AML-193 (cell line): ENCODE results near the gene CDKN3.
"Not testable (repeated sequence)": the region's sequence is repeated elsewhere in the genome, so short reads cannot be mapped to it uniquely, and the experiment has no call there.

Experiments used
- DNase-seq, 2 experiments: peaks; one replicate each; lab custom pipeline; 2025; lab: John Stamatoyannopoulos, UW

Gene CDKN3

DNA sequence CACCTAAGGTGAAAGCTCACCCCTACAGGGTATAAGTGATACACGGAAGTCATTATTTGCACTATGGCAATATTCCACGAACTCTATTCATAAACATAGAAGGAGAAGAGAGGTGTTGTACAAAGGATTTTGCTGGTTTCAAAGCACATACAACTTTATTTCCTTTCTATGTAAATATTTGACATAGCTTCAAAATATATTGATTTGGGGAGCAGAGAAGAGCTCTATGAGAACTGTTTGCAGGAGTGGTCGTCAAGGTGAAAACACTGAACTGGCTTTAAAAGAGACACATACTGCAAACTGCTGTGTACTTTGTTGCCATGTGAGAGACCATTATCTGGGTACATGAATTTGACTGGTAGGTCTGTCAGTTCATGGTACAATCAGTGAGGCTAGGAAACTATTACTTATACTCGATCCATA is 27.7 kb downstream of the CDKN3 start:
- DNase-seq: no peak

DNA sequence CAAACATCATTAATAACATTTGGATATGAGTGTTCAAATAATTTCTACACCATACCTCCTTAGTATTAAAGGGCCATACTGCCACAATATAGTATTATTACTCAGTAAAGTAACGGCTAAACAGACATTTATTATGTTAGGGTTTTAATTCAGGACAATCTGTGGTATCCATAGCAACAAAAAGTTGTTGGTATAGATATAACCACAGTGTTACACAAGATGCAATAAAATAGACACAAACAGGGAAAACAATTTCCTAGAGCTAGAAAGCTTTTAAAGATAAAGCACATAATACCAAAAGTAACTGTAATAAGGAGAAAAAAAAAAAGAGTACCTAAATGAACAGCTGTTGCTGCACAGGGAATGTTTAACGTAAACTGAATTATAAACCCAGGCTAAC is 28.3 kb downstream of the CDKN3 start:
- no peak for DNase-seq

DNA sequence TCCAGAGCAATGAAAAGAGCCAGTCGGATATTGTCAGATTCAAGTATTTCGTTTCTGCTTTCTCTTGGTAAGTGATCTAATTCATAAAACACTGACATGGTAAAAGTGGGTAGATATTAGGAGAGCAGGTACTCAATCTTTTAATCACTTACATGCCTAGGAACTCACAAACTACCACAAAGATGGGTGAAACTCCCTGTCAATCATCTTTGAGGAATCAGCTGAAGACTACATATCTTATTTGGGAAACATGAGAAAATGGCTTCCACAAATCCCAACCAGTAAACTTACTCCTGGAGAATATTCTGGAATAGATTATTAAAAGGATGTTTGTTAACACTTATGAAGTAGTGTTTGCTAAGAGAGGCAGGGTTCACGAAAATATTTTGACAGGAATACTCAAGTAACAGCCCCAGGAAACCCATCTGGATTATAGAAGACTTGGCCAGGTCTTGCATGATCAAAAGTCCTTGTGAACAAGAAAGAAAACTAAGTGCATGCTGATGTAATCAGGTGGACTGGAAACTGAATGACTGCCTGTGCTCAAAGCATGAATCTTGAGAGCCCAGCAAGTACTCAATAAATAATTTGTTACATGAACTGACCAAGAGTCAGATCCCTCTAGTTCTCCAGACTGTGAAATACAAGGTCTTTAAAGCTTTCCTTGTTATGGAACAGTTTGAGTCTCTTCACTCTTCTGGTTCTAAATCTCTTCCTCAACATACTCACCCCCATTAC is 28.9 kb downstream of the CDKN3 start:
- no peak for DNase-seq

DNA sequence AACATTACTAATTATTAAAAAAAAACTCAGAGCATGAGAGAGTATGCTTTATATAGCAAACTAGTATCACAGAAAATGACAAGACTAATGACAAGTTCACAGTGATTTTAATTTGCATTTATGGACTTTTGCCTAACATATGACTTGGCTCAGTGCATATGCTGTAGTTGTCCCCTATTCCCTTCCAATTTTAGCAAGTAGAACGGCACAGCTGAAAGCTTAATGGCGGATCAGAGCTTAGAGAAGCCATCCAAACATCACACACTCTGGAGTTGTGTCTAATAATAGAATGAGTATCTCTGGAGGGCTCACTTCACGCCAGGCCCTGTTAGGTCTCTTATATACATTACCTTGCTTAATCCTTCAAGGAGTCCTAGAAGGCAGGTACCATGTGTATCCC is 31.1 kb downstream of the CDKN3 start:
- no peak for DNase-seq

DNA sequence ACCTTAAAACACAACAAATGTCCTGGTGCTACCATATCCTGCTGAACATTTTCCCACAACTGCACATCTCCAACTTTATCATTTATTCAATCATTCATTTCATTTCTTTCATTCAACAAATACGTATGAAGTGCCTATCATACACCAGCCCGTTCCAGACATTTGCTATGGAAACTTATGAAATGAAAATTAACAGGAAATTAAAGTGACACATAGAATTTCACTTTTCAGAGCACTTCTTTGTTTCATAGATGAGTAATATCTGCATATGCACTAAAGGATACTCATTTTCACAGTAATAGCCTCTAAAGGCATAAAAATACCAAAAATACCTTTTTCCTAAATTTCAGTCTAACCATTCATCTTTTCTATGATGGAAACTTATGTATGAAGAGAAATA is 31.7 kb downstream of the CDKN3 start:
- no peak for DNase-seq

DNA sequence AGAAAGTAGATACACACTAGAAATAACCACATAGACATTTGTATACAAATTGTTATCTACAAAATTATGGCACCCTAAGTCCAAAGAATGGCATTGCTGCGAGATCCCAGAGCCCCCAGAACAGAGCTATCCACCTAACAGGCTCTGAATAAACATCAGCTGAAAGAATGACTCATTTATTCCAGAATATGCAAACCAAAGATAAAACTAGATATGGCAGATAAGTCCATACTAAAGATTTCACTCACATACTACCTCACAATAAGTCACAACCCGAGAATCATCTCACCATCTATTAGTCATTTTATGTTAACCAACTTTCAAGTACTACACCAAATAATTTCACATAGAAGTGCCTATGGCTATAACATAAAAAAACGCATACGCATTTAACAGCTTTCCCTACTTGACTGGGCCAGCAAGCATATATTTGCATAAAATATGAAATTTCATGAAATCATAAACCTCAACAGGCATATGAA is 38.7 kb downstream of the CDKN3 start:
- no peak for DNase-seq

DNA sequence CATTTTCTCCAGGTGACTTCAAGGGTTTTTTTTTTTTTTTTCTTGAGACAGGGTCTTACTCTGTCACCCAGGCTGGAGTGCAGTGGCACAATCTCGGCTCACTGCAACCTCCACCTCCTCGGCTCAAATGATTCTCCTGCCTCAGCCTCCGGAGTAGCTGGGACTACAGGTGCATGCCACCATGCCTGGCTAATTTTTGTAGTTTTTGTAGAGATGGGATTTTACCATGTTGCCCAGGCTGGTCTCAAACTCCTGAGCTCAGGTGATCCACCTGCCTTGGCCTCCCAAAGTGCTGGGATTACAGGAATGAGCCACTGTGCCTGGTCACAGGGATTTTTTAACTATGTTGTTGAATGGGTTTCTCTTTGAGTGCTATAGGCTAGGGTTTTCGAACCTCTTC is 41.1 kb downstream of the CDKN3 start:
- DNase-seq: not testable (repeated sequence)

DNA sequence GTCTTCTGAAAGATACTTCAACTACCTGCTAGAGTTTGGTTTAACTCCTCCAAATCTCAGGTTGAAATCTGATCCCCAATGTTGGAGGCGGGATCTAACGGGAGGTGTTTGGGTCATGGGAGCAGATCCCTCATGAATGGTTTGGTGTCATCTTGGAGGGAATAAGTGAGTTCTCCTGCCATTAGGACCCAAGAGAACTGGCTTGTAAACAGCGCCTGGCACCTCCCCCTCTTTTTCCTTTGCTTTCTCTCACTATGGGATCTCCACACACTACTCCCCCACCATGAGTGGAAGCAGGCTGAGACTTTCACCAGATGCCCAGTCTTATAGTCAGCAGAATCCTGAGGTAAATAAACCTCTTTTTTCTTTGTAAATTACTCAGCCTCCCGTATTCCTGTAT is 41.9 kb downstream of the CDKN3 start:
- no peak for DNase-seq

DNA sequence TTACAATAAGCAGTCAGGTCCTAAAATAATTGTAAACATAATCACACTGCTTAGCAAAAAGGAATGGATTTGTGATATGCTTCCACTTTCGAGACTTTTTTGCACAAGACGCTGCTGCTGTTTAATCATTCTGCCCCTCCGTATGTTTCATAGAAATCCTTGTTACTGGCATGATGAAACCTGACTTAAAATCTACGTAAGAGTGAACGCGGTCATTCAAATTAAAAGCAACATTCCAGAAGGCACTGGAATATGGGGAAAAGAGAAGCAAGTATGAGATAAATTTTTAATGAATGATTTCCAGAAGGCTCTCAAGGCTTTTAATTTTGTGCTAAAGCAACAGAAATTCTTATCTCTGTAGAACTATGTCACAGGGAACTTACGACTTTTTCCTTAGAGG is 43.2 kb downstream of the CDKN3 start:
- no peak for DNase-seq

DNA sequence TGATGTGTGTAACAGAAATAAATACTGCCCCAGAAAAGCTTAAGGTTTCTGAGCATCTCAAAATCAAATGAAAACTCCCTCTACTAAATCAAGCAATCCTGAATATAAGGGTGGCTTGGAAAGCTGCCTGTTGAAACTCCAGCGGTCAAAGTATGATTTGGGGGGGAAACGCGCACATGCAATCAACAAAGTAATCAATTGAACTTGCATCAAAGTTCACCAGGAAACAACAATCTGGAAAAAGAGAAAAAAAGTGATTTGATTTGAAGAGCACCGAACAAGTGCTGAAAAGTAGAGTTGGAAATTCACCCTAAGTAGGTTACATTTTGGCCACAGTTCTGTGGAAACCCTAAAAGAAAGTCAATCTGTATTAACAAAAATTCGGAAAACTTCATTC is 43.7 kb downstream of the CDKN3 start:
- DNase-seq: no peak

DNA sequence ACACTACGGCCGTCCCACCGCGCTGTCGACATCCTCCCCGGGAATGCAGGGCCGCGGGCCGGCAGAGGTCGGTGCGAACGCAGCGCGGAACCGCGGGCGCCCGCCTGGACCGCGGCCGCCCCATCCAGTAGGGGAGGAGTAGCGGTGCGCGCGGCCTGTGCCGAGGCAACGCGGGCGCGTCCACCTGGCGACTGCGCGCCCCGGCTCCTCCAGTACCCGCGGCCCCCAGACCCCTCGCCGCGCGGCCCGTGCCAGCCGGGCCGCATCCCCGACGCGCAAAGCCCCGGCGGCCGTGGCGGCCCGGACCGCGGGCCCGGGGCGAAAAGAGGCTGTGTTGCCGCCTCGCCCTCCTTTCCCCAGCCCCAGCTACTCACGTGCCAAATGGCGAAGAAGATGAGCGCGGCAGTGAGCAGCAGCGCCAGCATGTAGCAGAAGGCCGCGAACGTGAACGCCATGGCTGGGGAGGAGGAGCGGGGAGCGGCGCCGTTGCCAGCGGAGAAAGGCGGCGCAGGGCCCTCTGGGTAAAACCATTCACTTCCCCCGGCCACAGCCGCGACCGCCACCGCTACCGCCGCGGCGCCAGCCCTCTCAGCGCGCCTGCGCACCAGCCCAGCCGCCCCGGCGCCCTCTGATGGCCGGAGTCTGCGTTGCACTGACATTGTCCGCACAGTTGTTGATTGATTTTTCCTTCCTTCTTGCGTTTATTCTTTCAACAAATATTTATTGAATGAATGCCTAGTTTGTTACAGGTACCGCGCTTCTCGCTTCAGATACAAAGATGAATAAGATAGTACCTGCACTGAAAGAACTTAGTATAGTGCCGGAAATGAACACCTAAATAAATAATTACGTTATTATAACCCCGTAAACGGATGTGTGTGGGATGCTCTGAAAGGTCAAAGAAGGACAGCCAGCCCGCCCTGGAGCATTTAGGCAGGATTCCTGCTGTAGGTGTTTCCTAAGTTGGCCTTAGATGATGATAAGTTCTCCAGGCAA is 44.4 kb downstream of the CDKN3 start, which contains the start of gene CNIH1:
Gene CNIH1, minus strand, starts transcription at position 502 of the 996 bp plus-strand sequence. Its CDS starts 47 bp downstream, at position 455.
- DNase-seq: peak; percentile 84 to 86

DNA sequence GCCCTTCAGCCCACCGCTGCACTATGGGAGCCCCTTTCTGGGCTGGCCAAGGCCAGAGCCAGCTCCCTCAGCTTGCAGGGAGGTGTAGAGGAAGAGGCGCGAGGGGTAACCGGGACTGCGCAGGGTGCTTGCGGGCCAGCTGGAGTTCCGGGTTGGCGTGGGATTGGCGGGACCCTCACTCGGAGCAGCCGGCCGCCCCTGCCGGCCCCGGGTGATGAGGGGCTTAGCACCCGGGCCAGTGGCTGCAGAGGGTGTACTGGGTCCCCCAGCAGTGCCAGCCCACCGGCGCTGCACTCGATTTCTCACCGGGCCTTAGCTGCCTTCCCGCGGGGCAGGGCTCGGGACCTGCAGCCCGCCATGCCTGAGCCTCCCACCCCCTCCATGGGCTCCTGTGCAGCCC is 46.2 kb downstream of the CDKN3 start:
- DNase-seq: not testable (repeated sequence)

DNA sequence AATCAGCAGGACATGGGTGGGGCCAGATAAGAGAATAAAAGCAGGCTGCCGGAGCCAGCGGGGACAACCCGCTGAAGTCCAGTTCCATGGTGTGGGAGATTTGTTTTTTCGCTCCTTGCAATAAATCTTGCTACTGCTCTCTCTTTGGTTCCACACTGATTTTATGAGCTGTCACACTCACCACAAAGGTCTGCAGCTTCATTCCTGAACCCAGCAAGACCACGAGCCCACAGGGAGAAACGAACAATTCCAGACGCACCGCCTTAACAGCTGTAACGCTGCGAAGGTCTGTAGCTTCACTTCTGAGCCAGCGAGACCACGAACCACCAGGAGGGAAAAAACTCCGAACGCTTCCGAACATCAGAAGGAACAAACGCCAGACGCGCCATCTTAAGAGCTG is 47.2 kb downstream of the CDKN3 start:
- no peak for DNase-seq

DNA sequence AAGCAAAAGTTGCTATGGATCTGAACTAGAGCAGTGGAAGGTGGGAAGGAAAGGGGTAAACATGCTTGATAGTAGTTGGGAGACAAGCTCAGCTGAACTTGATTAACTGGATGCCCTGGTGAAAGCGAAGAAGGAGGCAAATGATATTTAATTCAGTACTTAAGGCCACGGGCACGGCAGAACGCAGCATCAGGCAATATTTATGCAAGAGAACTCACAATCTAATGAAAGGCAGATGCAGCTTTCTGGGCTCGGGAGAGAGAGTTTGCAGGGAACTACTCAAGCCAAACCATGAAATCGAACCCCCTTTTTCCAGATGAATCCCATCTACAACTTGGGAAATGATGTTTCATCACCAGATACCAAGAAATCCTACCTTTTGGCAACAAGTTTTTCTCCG is 47.9 kb downstream of the CDKN3 start:
- DNase-seq: no peak

DNA sequence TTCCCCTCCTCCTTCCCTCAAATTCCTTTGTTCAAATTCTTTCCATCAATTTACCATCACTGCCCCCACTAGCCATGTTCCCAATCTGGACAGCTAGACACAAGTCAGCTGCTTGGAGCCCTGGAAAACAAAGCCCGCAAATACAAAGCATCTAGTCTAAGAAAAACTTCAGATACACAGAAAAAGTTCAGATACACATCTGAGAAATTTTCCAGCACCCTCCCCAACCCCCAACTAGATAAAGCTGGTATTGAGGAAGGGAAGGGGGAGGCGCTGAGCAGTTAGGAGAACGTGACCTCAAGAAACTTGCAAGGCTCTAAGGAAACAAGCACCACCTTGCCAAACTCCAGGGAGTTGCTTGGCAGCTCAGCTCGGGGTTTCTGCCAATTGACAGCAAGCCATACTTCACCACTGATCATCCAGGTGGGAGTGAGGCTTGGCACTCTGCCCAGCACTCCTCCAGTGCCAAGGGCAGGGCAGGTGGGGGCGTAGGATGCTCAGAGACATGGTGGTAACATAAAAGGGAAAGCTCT is 49.4 kb downstream of the CDKN3 start:
- DNase-seq: peak in 1 of 2 experiments; percentile 26

DNA sequence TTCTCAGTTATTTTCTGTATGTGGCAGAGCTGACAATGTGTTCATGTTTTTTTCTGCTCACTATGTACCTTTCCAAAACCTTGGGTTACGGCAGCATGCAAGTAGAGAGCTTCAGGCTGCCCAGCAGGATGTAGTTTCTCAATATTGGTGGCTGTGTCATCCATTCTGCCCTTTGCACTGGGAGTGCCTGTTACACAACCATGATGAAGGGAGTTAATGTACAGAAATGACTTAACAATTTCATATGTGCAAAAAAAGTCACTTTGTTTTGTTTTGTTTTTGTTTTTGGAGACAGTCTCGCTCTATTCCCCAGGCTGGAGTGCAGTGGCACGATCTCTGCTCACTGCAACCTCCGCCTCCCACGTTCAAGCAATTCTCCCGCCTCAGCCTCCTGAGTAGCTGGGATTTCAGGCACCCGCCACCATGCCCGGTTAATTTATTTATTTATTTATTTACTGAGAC is 50.5 kb downstream of the CDKN3 start:
- peak; percentile 90 to 92 for DNase-seq

DNA sequence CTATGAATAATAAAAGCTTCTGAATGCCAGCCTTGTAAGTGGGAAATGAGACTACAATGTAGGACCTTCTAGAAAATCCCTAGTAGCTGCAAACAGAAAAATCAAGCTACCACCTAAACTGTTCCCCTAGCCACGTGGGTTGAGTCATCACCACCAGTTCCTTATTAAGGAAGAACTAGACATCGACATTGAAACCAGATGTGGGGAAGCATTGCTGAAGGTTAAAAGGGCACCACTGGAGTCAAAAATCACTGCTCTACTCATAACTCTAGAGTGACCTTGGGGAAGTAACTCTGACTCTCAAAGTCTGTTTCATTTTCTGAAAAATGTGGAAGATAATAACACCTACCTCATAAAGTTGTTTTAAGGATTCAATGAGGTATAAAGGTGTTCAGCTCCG is 53.7 kb downstream of the CDKN3 start:
- peak; percentile 39 to 46 for DNase-seq

DNA sequence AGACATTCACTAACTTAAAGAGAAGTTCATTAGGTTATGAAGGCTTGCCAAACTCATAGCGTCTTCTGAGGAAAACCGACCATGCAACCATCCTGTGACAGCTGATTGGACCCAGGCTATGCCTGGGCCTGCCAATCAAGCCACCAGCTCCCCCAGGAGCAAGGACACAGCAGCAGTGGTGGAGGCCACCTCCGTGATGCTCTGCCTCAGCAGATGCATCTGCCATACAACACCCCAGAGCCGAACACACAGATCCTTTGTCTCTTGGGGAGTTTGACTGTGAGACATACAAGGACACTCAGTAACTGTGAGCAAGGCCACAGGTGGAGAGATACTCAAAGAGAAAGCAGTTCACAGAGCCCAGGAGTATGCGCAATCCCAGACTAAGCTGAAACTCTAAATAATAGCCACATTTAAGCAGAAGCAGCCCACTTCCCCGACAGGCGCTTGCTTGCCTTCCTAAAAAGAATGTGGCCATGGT is 54.4 kb downstream of the CDKN3 start:
- no peak for DNase-seq

DNA sequence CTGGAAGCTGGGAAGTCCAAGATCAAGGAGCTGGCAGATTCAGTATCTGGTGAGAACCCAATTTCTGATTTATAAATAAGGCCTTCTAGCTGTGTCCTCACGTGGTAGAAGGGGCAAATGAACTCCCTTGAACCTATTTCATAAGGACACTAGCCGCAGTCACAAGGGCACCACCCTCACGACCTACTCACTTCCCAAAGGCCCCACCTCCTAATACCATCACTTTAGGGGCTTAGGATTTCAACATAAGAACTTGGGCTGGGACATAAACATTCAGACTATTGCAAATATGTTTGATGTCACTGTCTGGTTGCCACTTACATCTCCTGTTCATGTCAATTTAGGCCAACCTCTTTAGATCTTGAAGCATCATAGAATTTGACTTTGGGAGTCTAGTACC is 55.2 kb downstream of the CDKN3 start:
- DNase-seq: no peak

DNA sequence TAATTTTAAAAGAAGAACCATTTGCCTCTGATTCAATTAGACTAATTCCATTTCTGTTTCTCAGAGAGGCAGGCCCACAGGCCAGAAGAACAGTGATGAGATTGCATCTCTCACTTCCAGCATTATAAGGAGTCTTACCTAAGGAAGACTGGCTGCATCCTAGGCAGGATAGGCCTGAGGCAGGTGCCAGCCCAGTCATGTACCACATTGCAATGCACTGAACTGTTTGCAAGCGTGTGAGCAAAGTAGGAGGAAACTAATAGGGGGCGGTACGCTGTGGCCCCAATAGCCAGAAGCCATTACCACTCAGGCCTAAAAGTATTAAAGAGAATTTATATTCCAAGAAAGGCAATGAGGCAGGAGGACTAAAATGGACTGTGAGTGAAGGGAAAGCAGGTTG is 56.4 kb downstream of the CDKN3 start:
- no peak for DNase-seq

DNA sequence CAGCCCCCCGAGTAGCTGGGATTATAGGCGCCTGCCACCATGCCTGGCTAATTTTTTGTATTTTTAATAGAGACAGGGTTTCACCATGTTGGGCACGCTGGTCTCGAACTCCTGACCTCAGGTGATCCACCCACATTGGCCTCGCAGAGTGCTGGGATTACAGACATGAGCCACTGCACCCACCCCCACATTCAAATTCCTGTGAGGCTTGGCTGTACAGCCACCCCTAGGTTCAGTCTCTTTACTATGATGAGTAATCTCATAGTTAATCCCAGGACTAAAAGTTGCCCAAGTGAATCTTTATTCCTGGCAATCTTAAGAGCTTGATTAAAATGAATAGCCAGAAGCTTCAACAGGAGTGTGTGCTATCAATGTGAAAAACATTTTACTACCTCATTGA is 57.2 kb downstream of the CDKN3 start:
- not testable (repeated sequence) for DNase-seq

DNA sequence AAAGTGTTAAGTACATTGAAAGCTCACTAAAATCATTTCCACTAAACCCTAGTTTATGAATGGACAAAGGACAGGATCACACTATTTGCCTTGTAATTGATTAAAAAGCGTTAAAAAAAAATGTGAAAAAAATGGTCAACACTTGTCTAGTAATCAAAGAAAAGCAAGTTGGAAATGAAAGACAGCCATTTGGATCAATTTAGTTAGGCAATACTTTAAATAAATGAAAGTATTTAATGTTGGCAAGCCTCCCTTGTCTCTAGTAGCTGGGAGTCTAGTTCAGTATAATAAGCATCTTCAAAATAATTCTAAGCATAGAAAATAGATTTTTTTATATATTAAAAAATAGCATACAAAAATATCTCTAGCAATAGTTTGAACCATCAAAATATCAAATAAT is 58.6 kb downstream of the CDKN3 start:
- DNase-seq: no peak
